ENCODE measurements around the gene PRB3. TPM values are rescaled to one million over a fixed set of nuclear protein-coding genes. Genes with fewer than 3 reads are reported as not detected.

Gene PRB3
- not detected in 2 replicates for total RNA-seq

DNA sequence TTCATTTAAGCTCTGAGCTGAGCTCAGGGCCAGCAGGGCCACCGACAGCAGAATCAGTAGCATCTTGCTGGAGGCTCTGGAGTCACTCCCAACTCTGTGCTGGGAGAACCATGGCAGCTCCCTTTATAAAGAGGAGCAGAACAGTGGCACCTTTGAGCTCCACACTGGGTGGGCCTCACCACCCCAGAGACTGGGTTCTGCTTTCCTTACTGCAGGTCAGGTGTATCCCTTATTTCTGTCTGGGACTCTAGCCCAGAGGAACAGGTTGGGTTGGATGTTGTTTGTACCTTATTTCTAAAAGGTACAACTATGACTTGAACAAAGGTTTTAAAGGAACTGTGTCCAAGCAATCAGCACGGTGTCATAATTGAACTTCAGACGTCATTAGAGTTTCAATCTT is at the start of gene PRB3:
Gene PRB3, minus strand, starts transcription at position 101 of the 400 bp plus-strand sequence. Its CDS starts 38 bp downstream, at position 63.
- no peak for DNase-seq (ENCODE audit: low read depth in 2 of 2)

DNA sequence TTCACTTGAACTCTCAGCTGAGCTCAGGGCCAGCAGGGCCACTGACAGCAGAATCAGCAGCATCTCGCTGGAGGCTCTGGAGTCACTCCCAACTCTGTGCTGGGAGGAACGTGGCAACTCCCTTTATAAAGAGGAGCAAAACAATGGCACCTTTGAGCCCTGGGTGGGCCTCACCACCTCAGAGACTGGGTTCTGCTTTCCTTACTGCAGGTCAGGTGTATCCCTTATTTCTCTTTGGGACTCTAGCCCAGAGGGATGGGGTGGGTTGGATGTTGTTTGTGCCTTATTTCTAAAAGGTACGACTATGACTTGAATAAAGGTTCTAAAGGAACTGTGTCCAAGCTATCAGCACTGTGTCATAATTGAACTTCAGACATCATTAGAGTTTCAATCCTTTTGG is 40.8 kb upstream of the PRB3 start, which contains the start of gene PRB4:
Gene PRB4, minus strand, starts transcription at position 101 of the 400 bp plus-strand sequence. Its CDS starts 38 bp downstream, at position 63.
- DNase-seq (ENCODE audit: low read depth in 2 of 2) = no peak

DNA sequence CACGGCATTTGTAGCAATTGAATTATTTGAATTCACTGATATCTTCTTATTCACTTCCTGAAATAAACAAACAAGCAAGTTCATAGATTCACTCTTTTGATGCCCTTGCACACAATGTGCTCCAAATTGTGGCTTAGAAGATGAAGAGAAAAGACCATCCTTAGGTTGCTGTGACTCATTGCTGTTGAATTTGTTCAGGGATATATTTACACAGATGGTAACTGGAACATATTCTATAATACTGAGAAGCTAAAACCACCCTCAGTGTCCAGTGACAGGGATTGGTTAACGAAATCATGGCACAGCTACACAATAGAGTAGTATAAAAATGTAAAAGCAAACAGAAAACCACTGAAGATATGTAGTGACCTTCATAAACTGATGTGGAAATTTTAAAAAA is 37.6 kb upstream of the PRB3 start:
- peak in 1 of 2 donors; percentile 9 for DNase-seq (ENCODE audit: low read depth in 2 of 2)

DNA sequence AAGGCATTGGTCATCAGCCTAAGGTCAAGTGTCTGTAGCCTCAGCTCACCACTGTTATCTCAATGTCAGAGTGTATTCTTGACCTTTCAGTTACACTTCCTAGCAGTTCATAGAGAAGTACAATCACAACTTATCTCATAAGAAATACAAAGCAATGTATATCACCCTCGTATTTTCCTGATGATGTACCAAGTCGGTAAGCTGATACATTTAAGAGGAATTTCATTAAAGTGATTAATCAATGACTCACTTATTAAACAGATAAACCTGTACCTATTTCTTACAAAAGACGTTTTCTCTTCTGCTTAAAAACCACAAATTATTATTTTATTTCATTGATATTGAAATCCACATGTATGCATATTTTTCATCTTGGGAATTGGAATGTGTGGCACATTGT is 3.9 kb upstream of the PRB3 start:
- DNase-seq (ENCODE audit: low read depth in 2 of 2) = no peak

DNA sequence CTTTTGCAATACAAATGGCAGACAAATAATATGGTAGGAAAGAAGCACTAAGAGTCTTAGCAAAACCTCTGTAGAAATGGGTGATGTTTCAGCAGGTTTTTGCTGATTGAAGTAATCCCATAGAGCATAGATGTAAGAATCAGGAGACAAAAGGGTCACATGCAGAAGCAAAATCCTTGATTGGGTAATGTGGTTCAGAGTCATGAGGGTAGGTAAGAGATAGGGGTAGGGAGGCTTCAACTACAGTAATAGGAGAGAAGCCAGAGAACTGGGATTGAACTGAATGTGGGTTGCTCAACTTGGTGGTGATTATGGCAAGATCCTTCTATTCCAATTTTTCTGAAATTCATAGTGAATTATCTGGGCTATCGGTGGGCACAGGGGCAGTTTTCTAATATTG is 5.0 kb downstream of the PRB3 start:
- DNase-seq (ENCODE audit: low read depth in 2 of 2) = no peak

DNA sequence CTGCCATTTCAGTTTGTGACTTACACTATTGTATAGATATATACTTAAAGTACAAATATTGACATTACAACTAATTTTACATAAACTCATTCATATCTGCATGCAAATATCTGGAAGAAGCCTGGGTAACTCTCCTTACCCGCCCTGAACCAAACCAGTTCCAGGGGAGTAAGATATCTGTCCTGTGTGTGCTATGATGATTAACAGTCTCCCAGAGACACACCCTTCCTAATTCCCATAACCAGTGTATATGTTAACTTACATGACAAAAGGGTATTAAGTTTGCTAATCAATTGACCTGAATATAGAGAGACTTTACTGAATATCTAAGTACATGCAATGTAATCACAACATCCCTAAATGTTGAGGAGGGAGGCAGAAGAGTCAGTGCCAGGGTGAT is 23.0 kb downstream of the PRB3 start:
- DNase-seq (ENCODE audit: low read depth in 2 of 2) = no peak

DNA sequence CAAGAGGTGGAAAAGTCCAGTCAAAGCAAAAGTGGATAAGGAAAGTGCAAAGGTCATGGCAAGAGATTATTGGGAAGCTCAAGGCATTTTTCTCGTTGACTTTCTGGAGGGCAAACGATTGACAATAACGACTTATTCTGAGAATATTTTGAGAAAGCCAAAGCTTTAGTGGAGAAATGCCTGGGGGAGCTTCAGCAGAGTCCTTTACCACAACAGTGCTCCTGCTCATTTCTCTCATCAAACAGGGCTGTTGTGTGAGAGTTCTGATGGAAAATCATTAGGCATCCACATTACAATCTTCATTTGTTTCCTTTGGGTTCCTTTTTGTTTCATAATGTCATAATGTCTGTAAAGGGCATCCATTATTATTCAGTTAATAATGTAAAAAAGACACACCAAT is 26.9 kb downstream of the PRB3 start:
- no peak for DNase-seq (ENCODE audit: low read depth in 2 of 2)

DNA sequence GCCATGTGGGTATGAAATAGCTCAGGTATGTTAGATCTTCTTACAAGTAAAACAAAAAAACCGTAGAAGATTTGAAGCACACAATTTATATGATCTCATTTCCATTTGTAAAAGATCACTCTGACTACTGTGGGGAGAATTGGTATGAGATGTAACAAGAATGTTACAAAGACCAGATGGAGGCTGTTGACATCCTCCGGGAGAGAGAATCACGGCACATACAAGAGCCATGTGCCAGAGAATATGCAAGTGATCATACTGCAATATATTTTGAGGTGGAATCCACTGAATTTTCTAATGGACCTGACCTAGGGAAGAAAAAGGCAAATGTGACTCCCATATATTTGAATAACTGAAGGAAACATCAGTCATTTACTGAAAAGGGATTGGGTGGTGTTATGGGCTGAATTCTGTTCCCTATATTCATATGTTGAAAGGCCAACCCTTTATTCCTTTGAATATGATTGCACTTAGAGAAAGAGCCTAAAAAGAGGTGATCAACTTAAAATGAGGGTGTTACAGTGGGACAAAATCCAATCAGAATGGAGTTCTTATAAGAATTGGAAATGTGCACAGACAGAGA is 29.1 kb downstream of the PRB3 start:
- DNase-seq (ENCODE audit: low read depth in 2 of 2) = no peak

DNA sequence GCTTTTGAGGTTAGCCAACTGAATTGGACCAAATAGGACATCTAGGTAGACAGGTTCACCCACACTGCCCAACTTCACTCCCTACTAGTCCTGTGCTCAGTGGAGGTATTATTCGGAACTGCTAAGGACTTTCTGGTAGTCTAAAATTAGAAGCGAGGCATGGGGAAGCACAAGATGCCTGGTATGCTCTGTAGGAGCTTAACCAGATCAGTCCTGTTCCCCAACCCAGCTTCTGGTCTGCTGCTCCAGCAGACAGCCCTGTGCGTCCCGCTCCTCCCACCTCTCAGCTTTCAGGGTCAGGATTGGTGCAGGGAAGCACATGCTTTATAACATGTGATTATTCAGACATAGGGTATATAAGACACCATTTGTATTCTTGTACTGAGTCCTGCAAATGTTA is 31.2 kb downstream of the PRB3 start:
- no peak for DNase-seq (ENCODE audit: low read depth in 2 of 2)

DNA sequence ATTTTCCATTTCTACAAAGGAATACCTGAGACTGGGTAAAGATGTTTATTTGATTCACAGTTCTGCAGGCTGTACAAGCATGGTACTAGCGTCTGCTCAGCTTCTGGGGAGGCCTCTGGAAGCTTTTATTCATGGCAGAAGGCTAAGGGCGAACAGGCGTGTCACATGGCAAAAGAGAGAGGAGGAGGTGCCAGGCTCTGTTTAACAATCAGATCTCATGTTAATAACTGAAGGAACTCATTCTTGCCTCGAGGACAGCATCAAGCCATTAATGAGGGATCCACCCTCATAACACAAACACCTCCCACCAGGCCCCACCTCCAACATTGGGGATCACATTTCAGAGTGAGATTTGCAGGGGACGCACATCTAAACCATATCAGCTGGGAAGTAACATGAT is 36.0 kb downstream of the PRB3 start:
- no peak for DNase-seq (ENCODE audit: low read depth in 2 of 2)

DNA sequence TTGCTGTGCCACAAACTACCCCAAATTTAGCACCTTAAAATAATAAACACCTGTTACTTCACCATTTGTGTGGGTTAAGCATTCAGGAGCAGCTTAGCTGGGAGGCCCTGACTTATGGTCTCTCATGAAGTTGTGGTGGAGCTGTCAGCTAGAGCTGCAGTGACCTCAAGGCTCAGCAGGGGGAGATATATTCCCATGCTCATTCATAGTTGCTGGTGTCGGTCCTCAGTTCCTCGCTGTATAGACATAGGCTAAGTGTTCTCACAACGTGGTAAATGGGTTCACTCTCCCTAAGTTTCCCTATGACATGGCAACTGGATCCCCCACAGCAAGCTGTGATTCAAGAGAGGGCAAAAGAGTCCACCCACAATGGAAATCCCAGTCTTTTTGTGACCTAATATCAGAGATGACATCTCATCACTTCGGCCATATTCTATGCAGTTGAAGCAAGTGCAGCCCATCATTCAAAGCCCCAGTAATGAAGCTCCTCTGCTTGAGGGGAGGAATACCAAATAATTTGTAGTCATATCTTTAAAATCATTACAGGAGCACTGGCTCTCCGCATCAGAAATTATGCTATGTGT is 41.1 kb downstream of the PRB3 start:
- DNase-seq (ENCODE audit: low read depth in 2 of 2) = peak; percentile 65 to 75

DNA sequence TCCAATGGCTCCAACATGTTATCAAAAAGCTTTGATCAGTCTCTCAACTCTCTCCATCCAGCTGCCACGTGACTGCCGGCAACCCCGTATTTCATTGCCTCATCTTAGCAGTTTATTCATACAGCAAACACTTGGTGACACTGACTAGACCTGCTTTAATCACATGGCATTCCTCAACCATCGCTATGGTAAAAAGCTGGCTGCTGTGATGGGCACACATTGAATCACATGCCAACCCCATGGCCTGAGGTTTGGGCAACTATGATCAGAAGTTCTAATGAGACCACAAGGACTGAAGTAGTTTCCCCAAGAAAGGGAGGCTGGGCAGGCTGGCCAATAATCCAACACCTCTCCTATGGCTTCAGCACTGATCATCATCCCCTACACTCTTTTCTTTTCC is 42.1 kb downstream of the PRB3 start:
- DNase-seq (ENCODE audit: low read depth in 2 of 2) = no peak

Other genes starting within 250 kb of the PRB3 start
- 1.3 and 2.6 TPM in 2 replicates for gene TAS2R19, start 247.1 kb downstream of the PRB3 start, total RNA-seq
- gene TAS2R31, start 238.3 kb downstream of the PRB3 start, total RNA-seq = 1.1 and 1.8 TPM in 2 replicates
- gene TAS2R46, start 207.4 kb downstream of the PRB3 start, total RNA-seq = 0.65 and 0.79 TPM in 2 replicates
- gene TAS2R43, start 177.4 kb downstream of the PRB3 start, total RNA-seq = 0.65 and 0.99 TPM in 2 replicates
- gene TAS2R30, start 135.1 kb downstream of the PRB3 start, total RNA-seq = 1.1 and 2.2 TPM in 2 replicates
- 4.6 and 6.7 TPM in 2 replicates for gene SMIM10L1, start 98.5 kb downstream of the PRB3 start, total RNA-seq
- not detected in 2 replicates for gene TAS2R42, start 82.8 kb downstream of the PRB3 start, total RNA-seq
- not detected in 2 replicates for gene PRB4, start 40.7 kb upstream of the PRB3 start, total RNA-seq
- gene PRB2, start 125.9 kb upstream of the PRB3 start, total RNA-seq = not detected in 2 replicates

Data from lung microvascular endothelial cell (primary cell).